ENCODE data around the gene FAM210B.

Gene FAM210B

DNA sequence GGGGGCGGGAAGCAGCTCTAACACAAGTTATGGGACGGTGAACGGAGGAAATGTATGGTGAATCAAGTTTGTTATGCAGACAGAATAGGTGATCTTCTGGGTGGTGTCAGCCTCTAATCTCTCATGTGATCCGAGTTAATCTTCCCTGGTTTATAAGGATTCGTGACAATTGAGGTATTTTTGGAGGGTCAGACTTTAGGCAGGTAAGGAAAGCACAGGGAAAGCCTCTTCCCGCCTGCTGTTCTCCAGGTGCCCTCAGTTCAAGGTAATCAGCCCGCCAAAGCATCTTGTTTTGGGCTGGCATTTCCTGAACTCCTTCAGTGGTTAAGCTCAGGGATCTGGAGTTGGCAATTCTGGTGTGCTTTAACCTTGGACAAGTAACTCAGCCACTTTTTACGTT is 34.9 kb downstream of the FAM210B start:
- TF ChIP-seq GATA3 (IDR thresholded peaks at IDR 0.05; ENCODE audit: low read depth, low read length) (no peak), GATA2 (IDR thresholded peaks at IDR 0.05; ENCODE audit: low read depth, low read length) (no peak)

- TF ChIP-seq GATA3 (IDR thresholded peaks at IDR 0.05; ENCODE audit: low read depth, low read length) (no peak), GATA2 (IDR thresholded peaks at IDR 0.05; ENCODE audit: low read depth, low read length) (no peak)
Measured at GRCh38 chr20:56395166-56395565, 36.4 kb downstream of the FAM210B start.

- TF ChIP-seq GATA3 (IDR thresholded peaks at IDR 0.05; ENCODE audit: low read depth, low read length) (no peak), GATA2 (IDR thresholded peaks at IDR 0.05; ENCODE audit: low read depth, low read length) (no peak)
Measured at GRCh38 chr20:56400001-56400640, 41.3 kb downstream of the FAM210B start.

- TF ChIP-seq GATA2 (IDR thresholded peaks at IDR 0.05; ENCODE audit: low read depth, low read length) (no peak), GATA3 (IDR thresholded peaks at IDR 0.05; ENCODE audit: low read depth, low read length) (no peak)
Measured at GRCh38 chr20:56403465-56403864, 44.7 kb downstream of the FAM210B start.

DNA sequence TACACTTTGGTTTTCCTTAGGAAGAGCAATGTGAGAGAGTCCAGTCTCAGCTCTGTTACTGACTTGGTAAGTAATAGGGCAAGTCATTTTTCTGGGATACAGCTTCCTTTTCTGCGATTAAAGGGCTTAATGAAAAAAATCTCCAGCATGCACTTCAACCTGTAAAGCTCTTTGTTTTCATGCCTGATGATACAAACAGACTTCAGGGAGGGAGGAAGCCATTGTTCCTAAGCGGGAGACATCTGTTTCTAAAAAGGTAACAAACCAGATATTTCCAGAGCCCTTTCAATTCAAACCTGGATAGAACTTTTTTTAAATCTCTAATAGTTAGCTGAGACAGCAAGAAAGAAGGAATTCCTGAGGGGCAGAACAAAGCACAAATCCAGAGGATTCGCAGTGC is 48.1 kb downstream of the FAM210B start:
- TF ChIP-seq GATA2 (IDR thresholded peaks at IDR 0.05; ENCODE audit: low read depth, low read length) (no peak), GATA3 (IDR thresholded peaks at IDR 0.05; ENCODE audit: low read depth, low read length) (no peak)

DNA sequence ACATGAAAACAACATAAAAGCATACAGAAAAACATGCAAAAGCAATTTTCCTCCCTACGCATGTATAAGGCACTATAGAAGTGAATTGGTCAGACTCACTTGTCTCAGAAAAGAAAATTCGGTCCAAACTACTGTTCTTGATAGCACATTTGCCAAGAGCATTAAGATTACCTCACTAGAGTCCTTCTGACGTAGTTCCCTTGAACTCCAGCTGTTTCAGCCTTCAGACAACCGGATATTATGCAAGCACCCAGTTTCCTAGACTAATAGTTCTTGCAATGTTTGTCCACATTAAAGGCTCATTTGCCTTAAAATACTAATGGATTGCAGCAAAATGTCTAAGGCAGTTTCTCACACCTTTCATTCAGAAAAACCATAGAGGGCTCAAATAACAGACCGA is 50.7 kb downstream of the FAM210B start:
- no peak for TF ChIP-seq GATA3 (IDR thresholded peaks at IDR 0.05; ENCODE audit: low read depth, low read length)
- TF ChIP-seq GATA2 (IDR thresholded peaks at IDR 0.05; ENCODE audit: low read depth, low read length) = no peak

DNA sequence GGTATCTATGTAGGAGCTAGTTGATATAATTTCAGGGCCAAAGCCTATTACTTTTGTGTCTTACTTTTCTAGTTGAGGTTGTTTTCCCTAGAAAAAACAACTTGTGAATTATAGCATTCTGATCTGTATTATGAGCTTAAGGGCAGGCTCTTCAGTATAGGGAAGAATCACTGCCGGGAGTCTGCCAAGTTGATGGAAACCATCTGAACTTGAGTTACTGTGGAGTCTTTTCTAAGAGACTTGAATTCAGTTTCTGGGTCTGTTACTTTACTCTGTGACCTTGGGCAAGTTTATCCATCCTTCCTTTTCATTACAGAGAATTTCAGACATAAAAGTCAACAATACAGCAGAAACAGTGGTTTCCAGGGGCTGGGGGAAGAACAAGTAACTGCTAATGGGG is 51.2 kb downstream of the FAM210B start:
- TF ChIP-seq GATA3 (IDR thresholded peaks at IDR 0.05; ENCODE audit: low read depth, low read length) = no peak

- TF ChIP-seq GATA3 (IDR thresholded peaks at IDR 0.05; ENCODE audit: low read depth, low read length) (no peak), GATA2 (IDR thresholded peaks at IDR 0.05; ENCODE audit: low read depth, low read length) (no peak)
Measured at GRCh38 chr20:56411759-56412472, 53.1 kb downstream of the FAM210B start, which contains the start of gene CASS4. Gene CASS4 (plus strand): TSS chr20:56412260. CDS start chr20:56412459, 199 bp downstream.

DNA sequence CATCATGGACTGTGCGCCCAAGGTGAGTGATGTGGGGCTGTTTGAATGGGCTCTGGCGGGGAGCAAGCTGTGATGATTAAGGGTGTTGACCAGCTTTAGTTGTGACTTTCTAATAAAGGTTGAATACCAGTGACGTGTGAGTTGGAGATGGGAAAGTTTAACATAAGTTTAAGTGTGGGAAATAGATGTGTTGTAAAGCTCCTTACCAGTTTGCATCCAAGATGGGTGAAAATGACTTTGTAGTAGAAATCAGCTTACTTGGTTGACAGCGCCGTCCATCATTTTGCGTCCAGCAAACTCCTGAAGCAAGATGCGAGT is 53.7 kb downstream of the FAM210B start:
- no peak for TF ChIP-seq GATA2 (IDR thresholded peaks at IDR 0.05; ENCODE audit: low read depth, low read length)
- no peak for TF ChIP-seq GATA3 (IDR thresholded peaks at IDR 0.05; ENCODE audit: low read depth, low read length)

DNA sequence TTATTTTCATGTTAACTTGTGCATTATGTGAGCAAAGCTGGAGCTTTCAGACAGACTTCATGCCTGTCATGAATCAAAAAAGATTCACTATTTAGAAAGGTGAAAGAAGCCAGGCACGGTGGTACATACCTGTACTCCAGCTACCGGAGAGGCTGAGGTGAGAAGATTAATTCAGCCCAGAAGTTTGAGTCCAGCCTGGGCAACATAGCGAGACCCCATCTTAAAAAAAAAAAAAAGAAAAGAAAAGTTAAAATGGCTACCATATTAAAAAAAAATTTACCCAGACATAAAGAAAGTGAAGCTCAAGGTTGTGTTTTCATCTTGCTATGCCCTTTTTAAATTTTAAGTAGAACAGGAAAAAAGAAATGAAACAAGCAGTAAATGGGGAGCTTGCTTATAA is 54.2 kb downstream of the FAM210B start:
- TF ChIP-seq GATA3 (IDR thresholded peaks at IDR 0.05; ENCODE audit: low read depth, low read length) (no peak), GATA2 (IDR thresholded peaks at IDR 0.05; ENCODE audit: low read depth, low read length) (no peak)

GRCh38 chr20:56414842-56415765 is 56.3 kb downstream of the FAM210B start:
- TF ChIP-seq GATA2 (IDR thresholded peaks at IDR 0.05; ENCODE audit: low read depth, low read length) (no peak), GATA3 (IDR thresholded peaks at IDR 0.05; ENCODE audit: low read depth, low read length) (no peak)

DNA sequence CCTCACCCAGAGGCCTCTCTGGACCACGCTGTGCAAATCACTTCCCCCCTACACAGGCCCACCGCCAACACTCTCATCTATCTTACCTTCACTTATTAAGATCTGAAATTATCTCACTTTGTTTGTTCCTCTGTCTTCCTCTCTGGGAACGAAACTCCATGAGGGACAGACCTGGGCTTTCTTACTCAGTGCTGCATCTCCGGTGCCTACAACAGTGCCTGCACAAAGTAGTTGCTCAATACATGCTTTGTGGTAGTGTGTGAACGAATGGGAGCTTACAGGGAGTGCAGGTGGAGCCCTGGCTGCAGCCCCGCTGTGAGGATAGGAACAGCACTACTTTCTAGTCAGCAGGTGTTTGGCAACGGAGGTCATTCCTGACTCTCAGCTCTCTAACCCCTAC is 58.6 kb downstream of the FAM210B start:
- no peak for TF ChIP-seq GATA3 (IDR thresholded peaks at IDR 0.05; ENCODE audit: low read depth, low read length)
- no peak for TF ChIP-seq GATA2 (IDR thresholded peaks at IDR 0.05; ENCODE audit: low read depth, low read length)

- TF ChIP-seq GATA3 (IDR thresholded peaks at IDR 0.05; ENCODE audit: low read depth, low read length) (no peak), GATA2 (IDR thresholded peaks at IDR 0.05; ENCODE audit: low read depth, low read length) (no peak)
Measured at GRCh38 chr20:56417911-56418310, 59.1 kb downstream of the FAM210B start.

All from SH-SY5Y (cell line).